Esophagus squamous epithelium (tissue), 5 donors: Measurements from ENCODE around the gene ETV6. TPM values are rescaled to one million over a fixed set of nuclear protein-coding genes. Genes with fewer than 3 reads are reported as not detected.
A peak's percentile ranks its signal among the peaks of the same experiment; 100 is the strongest.

Source experiments
- DNase-seq: peaks from one replicate; lab custom pipeline; 2025; lab: John Stamatoyannopoulos, UW
- H3K27ac ChIP-seq, 4 donors: fragments of 200-600 bp; sonication (generic); one replicate each; pipeline ENCODE4 v1.5.1; 2016 to 2019; ENCODE audit warnings: mild to moderate bottlenecking in 1 of 4
- H3K27me3 ChIP-seq, 4 donors: fragments of 200-600 bp; sonication (generic); 1 replicate in 3 of 4; 2 replicates in 1 of 4; pipeline versions ENCODE4 v1.5.1 to v1.6.0; 2017 to 2021; ENCODE audit warnings: antibody characterized with exemption in 1 of 4
- H3K36me3 ChIP-seq, 3 donors: fragments of 200-600 bp; sonication (generic); one replicate each; pipeline ENCODE4 v1.5.1; 2016 to 2019
- H3K4me1 ChIP-seq, 3 donors: fragments of 200-600 bp; sonication (generic); one replicate each; pipeline ENCODE4 v1.5.1; 2017 to 2019
- H3K4me3 ChIP-seq, 4 donors: fragments of 200-600 bp; sonication (generic); 1 replicate in 3 of 4; 2 replicates in 1 of 4; pipeline ENCODE4 v1.5.1; 2016 to 2019; ENCODE audit warnings: mild to moderate bottlenecking in 2 of 4, moderate library complexity in 1 of 4
- H3K9me3 ChIP-seq, 3 donors: fragments of 200-600 bp; sonication (generic); one replicate each; pipeline ENCODE4 v1.5.1; 2016 to 2019
- POLR2A ChIP-seq, 4 donors: fragments of 450-650 bp; IDR thresholded peaks; one replicate each; pipeline ENCODE4 v1.6.1; 2017; ENCODE audit warnings: antibody characterized with exemption in 4 of 4, mild to moderate bottlenecking in 4 of 4, moderate library complexity in 3 of 4
- WGBS, 2 donors: methylation state at CpG; one replicate each; pipeline ENCODE4 v1.1.5; 2018; 5-methylcytosine and 5-hydroxymethylcytosine counted together
- intact Hi-C: fragments of 100-400 bp; cut with DNase I; formaldehyde crosslinking; loops from one replicate; pipeline ENCODE4 v1.15.0; 2022
- total RNA-seq, 4 donors: library from RNA; depleted of rRNA; stranded (reverse); fragments of >200 nt; gene quantifications; one replicate each; pipeline ENCODE4 v1.1.0, GENCODE V29; 2016
- TF ChIP-seq, protein P1 (sequence below), 6 experiments: fragments of 450-650 bp in 4 of 6; fragments of 200-600 bp in 2 of 6; sonication (generic) in 2 of 6; IDR thresholded peaks; one replicate each; pipeline ENCODE4 v1.5.1; 2016 to 2019; ENCODE audit warnings: antibody characterized with exemption in 6 of 6, mild to moderate bottlenecking in 4 of 6, moderate library complexity in 4 of 6
- donor health status: DM: yes; HTN: yes; CAD: no.

The ETV6 gene
- total RNA-seq, 4 donors from 2014 or later = 11.3 to 17.3 (median 13.8) TPM

DNA sequence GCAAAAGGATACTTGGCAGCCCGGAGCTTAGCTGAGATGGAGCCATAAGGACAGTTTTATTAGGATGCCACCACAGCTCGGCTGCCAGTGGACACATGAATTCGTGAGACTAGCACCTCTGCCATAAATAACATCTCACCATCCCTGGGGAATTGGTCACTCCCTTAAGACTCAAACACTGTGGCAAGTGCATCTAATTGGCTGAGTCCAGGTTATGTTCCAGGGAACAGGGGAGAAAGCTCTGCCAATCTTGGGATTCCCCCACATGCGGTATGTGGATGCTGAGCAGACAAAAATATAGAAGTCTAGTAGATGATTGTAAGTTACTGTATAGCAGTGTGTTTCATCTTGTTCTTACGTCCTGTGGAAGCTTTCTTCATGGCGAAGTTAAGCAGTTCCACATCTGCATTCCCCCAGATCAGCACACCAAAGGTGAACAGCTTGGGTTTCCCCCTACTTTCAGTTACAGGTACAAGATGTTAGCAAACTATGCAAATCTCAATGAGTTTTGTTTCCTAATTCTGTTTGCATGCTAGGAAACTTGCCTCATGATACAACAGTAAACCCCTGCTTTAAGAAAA lies 131.1 kb downstream of the ETV6 start:
- Histone ChIP-seq H3K36me3 (no peaks in the 10 kb centered on the region), H3K27ac (peak overlapping the region in 3 of 4 donors; percentile 30 to 56 (median 54)), H3K4me1 (peaks cover 0 to 49% (median 19%) of the 10 kb centered on the region in 3 donors), H3K27me3 (no peaks in the 10 kb centered on the region), H3K9me3 (no peaks in the 10 kb centered on the region), H3K4me3 (no peak overlapping the region)
- no peak for DNase-seq
- TF ChIP-seq, protein P1, sequence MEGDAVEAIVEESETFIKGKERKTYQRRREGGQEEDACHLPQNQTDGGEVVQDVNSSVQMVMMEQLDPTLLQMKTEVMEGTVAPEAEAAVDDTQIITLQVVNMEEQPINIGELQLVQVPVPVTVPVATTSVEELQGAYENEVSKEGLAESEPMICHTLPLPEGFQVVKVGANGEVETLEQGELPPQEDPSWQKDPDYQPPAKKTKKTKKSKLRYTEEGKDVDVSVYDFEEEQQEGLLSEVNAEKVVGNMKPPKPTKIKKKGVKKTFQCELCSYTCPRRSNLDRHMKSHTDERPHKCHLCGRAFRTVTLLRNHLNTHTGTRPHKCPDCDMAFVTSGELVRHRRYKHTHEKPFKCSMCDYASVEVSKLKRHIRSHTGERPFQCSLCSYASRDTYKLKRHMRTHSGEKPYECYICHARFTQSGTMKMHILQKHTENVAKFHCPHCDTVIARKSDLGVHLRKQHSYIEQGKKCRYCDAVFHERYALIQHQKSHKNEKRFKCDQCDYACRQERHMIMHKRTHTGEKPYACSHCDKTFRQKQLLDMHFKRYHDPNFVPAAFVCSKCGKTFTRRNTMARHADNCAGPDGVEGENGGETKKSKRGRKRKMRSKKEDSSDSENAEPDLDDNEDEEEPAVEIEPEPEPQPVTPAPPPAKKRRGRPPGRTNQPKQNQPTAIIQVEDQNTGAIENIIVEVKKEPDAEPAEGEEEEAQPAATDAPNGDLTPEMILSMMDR (IDR thresholded peaks at IDR 0.05) = no peak
- no peak for TF ChIP-seq POLR2A (IDR thresholded peaks at IDR 0.05)
- 72 to 81% methylated on average over 5 to 6 of the region's 6 CpGs for WGBS, 2 donors
- intact Hi-C loops = no loop called here

- H3K36me3 ChIP-seq = no peaks in the 10 kb centered on the region
- TF ChIP-seq POLR2A (IDR thresholded peaks at IDR 0.05) = no peak
- TF ChIP-seq, protein P1 (IDR thresholded peaks at IDR 0.05) = no peak
- H3K4me1 ChIP-seq = peaks cover 0 to 60% (median 26%) of the 10 kb centered on the region in 3 donors
- peak overlapping the region in 1 of 4 donors; percentile 13 for H3K27ac ChIP-seq
- H3K4me3 ChIP-seq = no peak overlapping the region
- intact Hi-C loops = no loop called here
- DNase-seq = no peak
- H3K27me3 ChIP-seq = no peaks in the 10 kb centered on the region
- no peaks in the 10 kb centered on the region for H3K9me3 ChIP-seq
- WGBS, 2 donors = 91 to 96% methylated on average over 3 of the region's 3 CpGs
These were observed 133.5 kb downstream of the ETV6 start for GRCh38 chr12:11782914-11783420.

- H3K4me1 ChIP-seq = peaks cover 0 to 41% (median 19%) of the 10 kb centered on the region in 3 donors
- WGBS, 2 donors = 36 to 49% methylated on average over 5 of the region's 5 CpGs
- no peak for TF ChIP-seq POLR2A (IDR thresholded peaks at IDR 0.05)
- TF ChIP-seq, protein P1 (IDR thresholded peaks at IDR 0.05) = no peak
- peak overlapping the region in 3 of 4 donors; percentile 37 to 40 (median 38) for H3K27ac ChIP-seq
- intact Hi-C loops = no loop called here
- no peak for DNase-seq
- no peaks in the 10 kb centered on the region for H3K36me3 ChIP-seq
- no peaks in the 10 kb centered on the region for H3K9me3 ChIP-seq
- no peak overlapping the region for H3K4me3 ChIP-seq
- H3K27me3 ChIP-seq = no peaks in the 10 kb centered on the region
These were observed 136.2 kb downstream of the ETV6 start for GRCh38 chr12:11785712-11786111.

- Histone ChIP-seq H3K4me1 (peaks cover 0 to 39% (median 22%) of the 10 kb centered on the region in 3 donors), H3K9me3 (no peaks in the 10 kb centered on the region), H3K4me3 (no peak overlapping the region), H3K36me3 (peaks cover 0 to 1% (median 0%) of the 10 kb centered on the region in 3 donors), H3K27me3 (no peaks in the 10 kb centered on the region), H3K27ac (peak overlapping the region in 3 of 4 donors; percentile 5 to 62 (median 29))
- TF ChIP-seq POLR2A (IDR thresholded peaks at IDR 0.05) = no peak
- TF ChIP-seq, protein P1 (IDR thresholded peaks at IDR 0.05) = no peak
- DNase-seq = no peak
- intact Hi-C loops = no loop called here
- 78 to 82% methylated on average over 5 of the region's 5 CpGs for WGBS, 2 donors
These were observed 137.3 kb downstream of the ETV6 start for GRCh38 chr12:11786638-11787365.

DNA sequence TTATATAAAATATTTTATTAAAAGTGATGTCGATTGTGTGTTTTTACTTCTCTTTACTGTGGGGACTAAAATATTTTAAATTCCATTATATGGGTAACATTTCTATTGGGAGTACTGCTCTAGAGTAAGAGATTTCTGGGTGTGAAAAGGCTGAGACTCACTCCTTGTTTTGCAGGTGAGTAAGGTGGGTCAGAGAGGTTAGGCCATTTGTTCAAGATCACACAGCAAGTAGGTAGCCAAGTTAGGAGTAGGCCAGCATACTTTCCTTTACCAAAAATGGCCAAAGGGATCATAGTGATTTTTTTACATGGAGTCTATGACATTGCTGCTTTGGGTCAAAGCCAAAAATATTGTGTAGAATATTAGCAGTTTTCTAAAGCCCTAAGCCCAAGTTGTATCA lies 138.0 kb downstream of the ETV6 start:
- 96 to 97% methylated on average over 1 of the region's 1 CpG for WGBS, 2 donors
- no peak for DNase-seq
- Histone ChIP-seq H3K4me3 (no peak overlapping the region), H3K4me1 (peaks cover 0 to 39% (median 22%) of the 10 kb centered on the region in 3 donors), H3K27ac (peak overlapping the region in 2 of 4 donors; percentile 19 to 62), H3K36me3 (peaks cover 0 to 5% (median 0%) of the 10 kb centered on the region in 3 donors), H3K27me3 (no peaks in the 10 kb centered on the region), H3K9me3 (no peaks in the 10 kb centered on the region)
- TF ChIP-seq POLR2A (IDR thresholded peaks at IDR 0.05) = no peak
- TF ChIP-seq, protein P1 (IDR thresholded peaks at IDR 0.05) = no peak
- intact Hi-C loops = no loop called here
